Left lung (tissue), 10 donors: ENCODE results near the gene FARP1. TPM values are rescaled to one million over a fixed set of nuclear protein-coding genes. Genes with fewer than 3 reads are reported as not detected.

ENCODE experiments used
- ATAC-seq: fragments of 200-7000 bp; cut with Tn5 transposase; one replicate; pipeline ENCODE4 v1.9.1; 2020; ENCODE audit warnings: moderate library complexity
- DNase-seq, 4 donors: peaks; one replicate each; pipeline ENCODE4 v3.0.0-alpha.2; 2013 to 2020
- H3K27ac ChIP-seq, 2 donors: fragments of 200-600 bp; sonication (generic) in 1 of 2; one replicate each; pipeline versions ENCODE4 v1.5.0 to v1.8.0; 2020 to 2021
- H3K27me3 ChIP-seq, 2 donors: fragments of 200-600 bp; sonication (generic) in 1 of 2; one replicate each; pipeline versions ENCODE4 v1.5.0 to v1.8.0; 2020 to 2021
- H3K36me3 ChIP-seq, 2 donors: fragments of 200-600 bp; sonication (generic) in 1 of 2; one replicate each; pipeline versions ENCODE4 v1.5.0 to v1.8.0; 2020 to 2021
- H3K4me1 ChIP-seq, 2 donors: fragments of 200-600 bp; one replicate each; pipeline ENCODE4 v1.8.0; 2021
- H3K4me3 ChIP-seq, 2 donors: fragments of 200-600 bp; sonication (generic) in 1 of 2; one replicate each; pipeline versions ENCODE4 v1.5.0 to v1.8.0; 2020 to 2021; ENCODE audit warnings: mild to moderate bottlenecking in 1 of 2
- H3K9me3 ChIP-seq, 2 donors: fragments of 200-600 bp; sonication (generic) in 1 of 2; one replicate each; pipeline versions ENCODE4 v1.5.0 to v1.8.0; 2020 to 2021
- CTCF ChIP-seq, 2 donors: fragments of 200-600 bp; sonication (generic) in 1 of 2; IDR thresholded peaks; one replicate each; pipeline versions ENCODE4 v1.5.0 to v1.8.0; 2021; ENCODE audit warnings: antibody characterized with exemption in 2 of 2
- intact Hi-C, 2 donors: fragments of 100-400 bp; cut with DNase I; formaldehyde crosslinking; loops; one replicate each; pipeline versions ENCODE4 v1.11.2 to v1.14.2; 2022
- polyA plus RNA-seq, 6 donors: library from polyadenylated mRNA; unstranded; fragments of 120-200 nt; gene quantifications; one replicate each; pipeline ENCODE4 v1.2.1, GENCODE V29; 2013; ENCODE audit not compliant: insufficient read length in 6 of 6
- total RNA-seq, 2 donors: library from RNA; stranded (reverse); fragmentation: NEBNext Ultra II Directional; extraction: Animal tissue kit (Norgen Biotek cat#: 25700); gene quantifications; one replicate each; pipeline ENCODE4 v1.2.1, GENCODE V29; 2021
- donor health status: DM: no; HTN: yes; CAD: no.
- donor health status: DM: no; HTN: no; CAD: no.

Gene FARP1
- total and polyA plus RNA-seq, 8 donors, result 78.9 to 142 (median 132) TPM

- no peak overlapping the region for H3K27ac ChIP-seq
- no peak for DNase-seq
- intact Hi-C loops, result no loop called here
- H3K27me3 ChIP-seq, result no peaks in the 10 kb centered on the region
- peaks cover 0 to 9% of the 10 kb centered on the region in 2 donors for H3K4me1 ChIP-seq
- H3K36me3 ChIP-seq, result no peaks in the 10 kb centered on the region
- H3K4me3 ChIP-seq, result no peak overlapping the region
- no peak for ATAC-seq
- TF ChIP-seq CTCF (IDR thresholded peaks at IDR 0.05), result no peak
- H3K9me3 ChIP-seq, result no peaks in the 10 kb centered on the region
Measured at GRCh38 chr13:98406971-98407370, 264.1 kb downstream of the FARP1 start.

GRCh38 chr13:98407575-98407974 is 264.7 kb downstream of the FARP1 start:
- Histone ChIP-seq H3K27me3 (no peaks in the 10 kb centered on the region), H3K36me3 (no peaks in the 10 kb centered on the region), H3K4me1 (peaks cover 0 to 13% of the 10 kb centered on the region in 2 donors), H3K27ac (no peak overlapping the region), H3K9me3 (no peaks in the 10 kb centered on the region), H3K4me3 (no peak overlapping the region)
- no peak for ATAC-seq
- TF ChIP-seq CTCF (IDR thresholded peaks at IDR 0.05), result no peak
- intact Hi-C loops, result no loop called here
- peak in 1 of 4 donors; percentile 16 for DNase-seq

GRCh38 chr13:98409281-98409680 is 266.4 kb downstream of the FARP1 start:
- Histone ChIP-seq H3K27ac (no peak overlapping the region), H3K4me1 (peaks cover 0 to 13% of the 10 kb centered on the region in 2 donors), H3K4me3 (no peak overlapping the region), H3K27me3 (no peaks in the 10 kb centered on the region), H3K36me3 (no peaks in the 10 kb centered on the region), H3K9me3 (no peaks in the 10 kb centered on the region)
- intact Hi-C loops, result no loop called here
- peak in 1 of 4 donors; percentile 27 for DNase-seq
- no peak for ATAC-seq
- TF ChIP-seq CTCF (IDR thresholded peaks at IDR 0.05), result no peak

- H3K4me1 ChIP-seq, result peaks cover 0 to 13% of the 10 kb centered on the region in 2 donors
- peaks cover 0 to 7% of the 10 kb centered on the region in 2 donors for H3K36me3 ChIP-seq
- H3K9me3 ChIP-seq, result no peaks in the 10 kb centered on the region
- TF ChIP-seq CTCF (IDR thresholded peaks at IDR 0.05), result no peak
- no peak for DNase-seq
- H3K27me3 ChIP-seq, result no peaks in the 10 kb centered on the region
- ATAC-seq, result no peak
- intact Hi-C loops, result no loop called here
- no peak overlapping the region for H3K4me3 ChIP-seq
- no peak overlapping the region for H3K27ac ChIP-seq
Measured at GRCh38 chr13:98410612-98411011, 267.7 kb downstream of the FARP1 start.

GRCh38 chr13:98411013-98411412 is 268.1 kb downstream of the FARP1 start:
- Histone ChIP-seq H3K4me1 (peaks cover 0 to 13% of the 10 kb centered on the region in 2 donors), H3K27me3 (no peaks in the 10 kb centered on the region), H3K36me3 (peaks cover 0 to 10% of the 10 kb centered on the region in 2 donors), H3K9me3 (no peaks in the 10 kb centered on the region), H3K4me3 (no peak overlapping the region), H3K27ac (no peak overlapping the region)
- ATAC-seq (no peak), DNase-seq (no peak)
- intact Hi-C loops, result no loop called here
- TF ChIP-seq CTCF (IDR thresholded peaks at IDR 0.05), result no peak
